HepG2 (cell line): Measurements from ENCODE around the gene ME3.

Experiments
- CTCF ChIP-seq: sonication (generic); formaldehyde crosslinking; IDR thresholded peaks from 2 replicates; pipeline ENCODE4 v1.5.0; 2020; ENCODE audit warnings: mild to moderate bottlenecking, missing genetic modification reagents, moderate library complexity
- MLX ChIP-seq: IDR thresholded peaks from 2 replicates; pipeline ENCODE4 v1.6.1; 2016
- NR2C2 ChIP-seq: sonication (generic); formaldehyde crosslinking; IDR thresholded peaks from 2 replicates; pipeline ENCODE4 v1.4.0; 2020; ENCODE audit warnings: missing genetic modification reagents, mild to moderate bottlenecking, moderate library complexity, borderline replicate concordance
- TP53 ChIP-seq: sonication (generic); formaldehyde crosslinking; conservative IDR thresholded peaks from 2 replicates; pipeline ENCODE4 v1.4.0; 2020; ENCODE audit warnings: missing genetic modification reagents

- TF ChIP-seq NR2C2: no peak
- TF ChIP-seq MLX (CRISPR knock-in tag): no peak
- no peak for TF ChIP-seq TP53 (CRISPR knock-in tag)
- no peak for TF ChIP-seq CTCF (CRISPR knock-in tag)
These were observed 136.6 kb downstream of the ME3 start for GRCh38 chr11:86535773-86536172.
